WTC11 (cell line): Measurements from ENCODE around the gene EXOC4. TPM values are rescaled to one million over a fixed set of nuclear protein-coding genes. Genes with fewer than 3 reads are reported as not detected.

Experiments used
- ATAC-seq: fragments of 200-7000 bp; cut with Tn5 transposase; 2 replicates; pipeline ENCODE4 v1.10.0; 2021; ENCODE audit warnings: mild to moderate bottlenecking, moderate library complexity
- CTCF ChIA-PET: fragments of 300-600 bp; sonication (Branson Sonifier 250); formaldehyde crosslinking; loops from one replicate; lab custom pipeline; 2021; ENCODE audit warnings: antibody characterized with exemption; lab: Charles Lee
- POLR2A ChIA-PET: fragments of 350-600 bp; sonication (Branson Sonifier 250); formaldehyde crosslinking; loops from one replicate; lab custom pipeline; 2021; ENCODE audit warnings: antibody characterized with exemption; lab: Charles Lee
- DNase-seq: peaks from one replicate; pipeline ENCODE4 v3.0.0; 2021; ENCODE audit warnings: low spot score
- H3K27ac Mint-ChIP-seq: 2 replicates; pipeline ENCODE4 v1.8.0; 2021; ENCODE audit warnings: mixed read lengths
- H3K27me3 Mint-ChIP-seq: 2 replicates; pipeline ENCODE4 v1.8.0; 2021; ENCODE audit warnings: low read depth, mild to moderate bottlenecking, moderate library complexity, mixed read lengths
- H3K36me3 Mint-ChIP-seq: 2 replicates; pipeline ENCODE4 v1.8.0; 2021; ENCODE audit warnings: mixed read lengths
- H3K4me1 Mint-ChIP-seq: 2 replicates; pipeline ENCODE4 v1.8.0; 2022; ENCODE audit warnings: mixed read lengths
- H3K4me3 Mint-ChIP-seq: 2 replicates; pipeline ENCODE4 v1.8.0; 2021; ENCODE audit warnings: mild to moderate bottlenecking, moderate library complexity, mixed read lengths
- H3K9me3 Mint-ChIP-seq: 2 replicates; pipeline ENCODE4 v1.8.0; 2021; ENCODE audit warnings: mixed read lengths
- AR ChIP-seq: fragments of 250-450 bp; sonication (Bioruptor Pico); IDR thresholded peaks from 2 replicates; pipeline ENCODE4 v1.9.0; 2021; ENCODE audit warnings: mild to moderate bottlenecking
- ARID4B ChIP-seq: sonication (generic); formaldehyde crosslinking; IDR thresholded peaks from 2 replicates; pipeline ENCODE4 v1.8.0; 2023; ENCODE audit warnings: missing genetic modification reagents, mild to moderate bottlenecking, borderline replicate concordance
- FOXP1 ChIP-seq: sonication (generic); formaldehyde crosslinking; IDR thresholded peaks from 2 replicates; pipeline ENCODE4 v1.8.0; 2022; ENCODE audit warnings: missing genetic modification reagents, mild to moderate bottlenecking, moderate library complexity, borderline replicate concordance
- GTF2I ChIP-seq: fragments of 250-450 bp; sonication (Bioruptor Pico); conservative IDR thresholded peaks from 2 replicates; pipeline ENCODE4 v1.4.0; 2021; ENCODE audit warnings: mild to moderate bottlenecking
- HMGXB4 ChIP-seq: sonication (generic); formaldehyde crosslinking; IDR thresholded peaks from 2 replicates; pipeline ENCODE4 v1.8.1; 2023; ENCODE audit warnings: mild to moderate bottlenecking, moderate library complexity, missing genetic modification reagents
- MAX ChIP-seq: sonication (generic); formaldehyde crosslinking; IDR thresholded peaks from 2 replicates; pipeline ENCODE4 v1.8.0; 2022; ENCODE audit warnings: mild to moderate bottlenecking, missing genetic modification reagents
- MXD4 ChIP-seq: fragments of 250-450 bp; sonication (Bioruptor Pico); IDR thresholded peaks from 2 replicates; pipeline ENCODE4 v1.8.0; 2021; ENCODE audit warnings: mild to moderate bottlenecking, moderate library complexity, borderline replicate concordance
- NR1H2 ChIP-seq: sonication (generic); formaldehyde crosslinking; IDR thresholded peaks from 2 replicates; pipeline ENCODE4 v1.9.0; 2021; ENCODE audit warnings: mild to moderate bottlenecking, moderate library complexity, missing genetic modification reagents
- NR2C2 ChIP-seq: sonication (generic); formaldehyde crosslinking; IDR thresholded peaks from 2 replicates; pipeline ENCODE4 v1.8.0; 2022; ENCODE audit warnings: mild to moderate bottlenecking, missing genetic modification reagents
- PRDM15 ChIP-seq: sonication (generic); formaldehyde crosslinking; IDR thresholded peaks from 2 replicates; pipeline ENCODE4 v1.8.0; 2022; ENCODE audit warnings: missing genetic modification reagents
- TEAD4 ChIP-seq: sonication (generic); formaldehyde crosslinking; IDR thresholded peaks from 2 replicates; pipeline ENCODE4 v1.8.0; 2022; ENCODE audit warnings: mild to moderate bottlenecking, missing genetic modification reagents
- TP53 ChIP-seq: sonication (generic); formaldehyde crosslinking; IDR thresholded peaks from 2 replicates; pipeline ENCODE4 v1.8.1; 2023; ENCODE audit warnings: mild to moderate bottlenecking, missing genetic modification reagents
- USF1 ChIP-seq: sonication (generic); formaldehyde crosslinking; IDR thresholded peaks from 2 replicates; pipeline ENCODE4 v1.8.0; 2022; ENCODE audit warnings: mild to moderate bottlenecking, missing genetic modification reagents
- ZBTB21 ChIP-seq: sonication (generic); formaldehyde crosslinking; IDR thresholded peaks from 2 replicates; pipeline ENCODE4 v1.8.1; 2023; ENCODE audit warnings: mild to moderate bottlenecking, missing genetic modification reagents, borderline replicate concordance
- ZNF396 ChIP-seq: fragments of 250-450 bp; sonication (Bioruptor Pico); IDR thresholded peaks from 2 replicates; pipeline ENCODE4 v1.8.0; 2021; ENCODE audit warnings: mild to moderate bottlenecking, moderate library complexity, borderline replicate concordance
- ZNF416 ChIP-seq: fragments of 250-450 bp; sonication (Bioruptor Pico); IDR thresholded peaks from 2 replicates; pipeline ENCODE4 v1.9.0; 2021; ENCODE audit warnings: mild to moderate bottlenecking, inconsistent platforms
- total RNA-seq: library from RNA; stranded (reverse); gene quantifications from 3 replicates; pipeline ENCODE4 v1.2.3, GENCODE V29; 2021
- TF ChIP-seq, protein P1 (sequence below): fragments of 250-450 bp; sonication (Bioruptor Pico); IDR thresholded peaks from 2 replicates; pipeline ENCODE4 v1.9.0; 2021; ENCODE audit warnings: moderate library complexity, mild to moderate bottlenecking, inconsistent platforms, borderline replicate concordance
- TF ChIP-seq, protein P2 (sequence below): sonication (generic); formaldehyde crosslinking; IDR thresholded peaks from 2 replicates; pipeline ENCODE4 v1.8.0; 2023; ENCODE audit warnings: missing genetic modification reagents
- TF ChIP-seq, protein P3 (sequence below): sonication (generic); formaldehyde crosslinking; IDR thresholded peaks from 2 replicates; pipeline ENCODE4 v1.8.1; 2023; ENCODE audit warnings: mild to moderate bottlenecking, missing genetic modification reagents

Gene EXOC4
- total RNA-seq, 1 experiment from 2014 or later, result 62.0 TPM

DNA sequence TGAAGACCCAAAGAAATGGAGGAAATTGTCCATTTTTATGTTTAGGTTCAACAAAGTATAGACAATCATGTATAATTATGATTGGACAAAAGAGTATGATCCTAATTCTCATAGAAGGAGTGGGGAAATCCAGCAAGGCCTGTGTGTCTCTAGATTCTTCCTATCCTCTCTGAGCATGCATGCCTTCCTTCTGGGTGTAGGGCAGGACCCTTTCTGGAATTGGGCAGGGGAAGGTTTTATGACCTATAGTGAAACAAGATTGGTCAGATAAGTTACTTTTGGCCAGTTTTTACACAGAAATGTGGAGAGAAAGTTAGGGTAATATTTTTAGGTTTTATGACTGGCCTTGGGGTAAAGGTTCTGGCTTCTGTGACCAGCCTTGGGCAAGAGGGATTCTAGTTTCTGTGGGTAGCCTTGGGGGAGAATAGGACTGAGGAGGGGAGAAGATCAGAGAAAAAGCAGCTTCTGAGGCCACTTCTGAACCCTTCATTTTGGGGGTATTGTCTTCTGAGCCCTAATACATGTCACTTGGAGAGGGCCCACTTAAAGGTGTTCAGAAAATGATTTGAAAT is 289.4 kb downstream of the EXOC4 start (continued):
- TF ChIP-seq TP53 (CRISPR knock-in tag), result no peak
- TF ChIP-seq USF1, result no peak
- TF ChIP-seq NR1H2, result no peak
- TF ChIP-seq TEAD4 (CRISPR knock-in tag), result no peak
- TF ChIP-seq, protein P1, sequence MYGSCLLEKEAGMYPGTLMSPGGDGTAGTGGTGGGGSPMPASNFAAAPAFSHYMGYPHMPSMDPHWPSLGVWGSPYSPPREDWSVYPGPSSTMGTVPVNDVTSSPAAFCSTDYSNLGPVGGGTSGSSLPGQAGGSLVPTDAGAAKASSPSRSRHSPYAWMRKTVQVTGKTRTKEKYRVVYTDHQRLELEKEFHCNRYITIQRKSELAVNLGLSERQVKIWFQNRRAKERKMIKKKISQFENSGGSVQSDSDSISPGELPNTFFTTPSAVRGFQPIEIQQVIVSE, result no peak

DNA sequence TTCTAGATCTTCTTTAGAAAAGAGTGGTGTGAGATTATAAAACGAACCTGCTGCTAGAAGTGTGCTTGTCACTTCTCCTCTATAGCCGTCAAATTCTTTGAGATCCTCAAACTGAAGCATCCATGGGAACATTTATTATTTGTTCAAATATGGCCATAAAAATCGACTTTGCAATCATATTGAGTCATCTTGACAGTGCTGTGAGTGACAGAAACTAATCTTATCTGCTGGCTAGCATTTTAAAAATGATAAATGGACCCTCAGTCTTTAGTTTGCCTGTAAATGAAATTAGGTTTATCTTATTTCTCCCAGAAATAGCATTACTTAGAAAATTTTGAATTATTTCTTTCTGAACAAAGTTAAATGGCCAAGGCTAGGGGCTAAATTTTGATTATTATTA is 290.8 kb downstream of the EXOC4 start:
- Mint-ChIP-seq H3K9me3 (no peaks in the 10 kb centered on the region), H3K4me3 (no peak overlapping the region), H3K4me1 (peaks cover 36% of the 10 kb centered on the region), H3K36me3 (no peaks in the 10 kb centered on the region), H3K27ac (no peak overlapping the region), H3K27me3 (no peaks in the 10 kb centered on the region)
- CTCF ChIA-PET, result no interaction called here
- DNase-seq (no peak), ATAC-seq (no peak)
- POLR2A ChIA-PET, result interaction anchor here (0.8 kb wide), 1 partner anchor 10 kb away, joined by 3 read pairs; no protein-coding TSS in a partner anchor
- TF ChIP-seq ZNF396 (CRISPR knock-in tag), result no peak
- TF ChIP-seq ARID4B (CRISPR knock-in tag), result no peak
- TF ChIP-seq ZNF416, result no peak
- TF ChIP-seq GTF2I (CRISPR knock-in tag), result no peak
- TF ChIP-seq HMGXB4 (CRISPR knock-in tag), result no peak
- TF ChIP-seq NR2C2 (CRISPR knock-in tag), result no peak
- TF ChIP-seq PRDM15 (CRISPR knock-in tag), result no peak
- no peak for TF ChIP-seq FOXP1 (CRISPR knock-in tag)
- TF ChIP-seq, protein P2, sequence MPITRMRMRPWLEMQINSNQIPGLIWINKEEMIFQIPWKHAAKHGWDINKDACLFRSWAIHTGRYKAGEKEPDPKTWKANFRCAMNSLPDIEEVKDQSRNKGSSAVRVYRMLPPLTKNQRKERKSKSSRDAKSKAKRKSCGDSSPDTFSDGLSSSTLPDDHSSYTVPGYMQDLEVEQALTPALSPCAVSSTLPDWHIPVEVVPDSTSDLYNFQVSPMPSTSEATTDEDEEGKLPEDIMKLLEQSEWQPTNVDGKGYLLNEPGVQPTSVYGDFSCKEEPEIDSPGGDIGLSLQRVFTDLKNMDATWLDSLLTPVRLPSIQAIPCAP (CRISPR knock-in tag), result no peak
- TF ChIP-seq ZBTB21, result no peak
- no peak for TF ChIP-seq AR (CRISPR knock-in tag)
- TF ChIP-seq, protein P3, sequence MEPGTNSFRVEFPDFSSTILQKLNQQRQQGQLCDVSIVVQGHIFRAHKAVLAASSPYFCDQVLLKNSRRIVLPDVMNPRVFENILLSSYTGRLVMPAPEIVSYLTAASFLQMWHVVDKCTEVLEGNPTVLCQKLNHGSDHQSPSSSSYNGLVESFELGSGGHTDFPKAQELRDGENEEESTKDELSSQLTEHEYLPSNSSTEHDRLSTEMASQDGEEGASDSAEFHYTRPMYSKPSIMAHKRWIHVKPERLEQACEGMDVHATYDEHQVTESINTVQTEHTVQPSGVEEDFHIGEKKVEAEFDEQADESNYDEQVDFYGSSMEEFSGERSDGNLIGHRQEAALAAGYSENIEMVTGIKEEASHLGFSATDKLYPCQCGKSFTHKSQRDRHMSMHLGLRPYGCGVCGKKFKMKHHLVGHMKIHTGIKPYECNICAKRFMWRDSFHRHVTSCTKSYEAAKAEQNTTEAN (CRISPR knock-in tag), result no peak
- no peak for TF ChIP-seq MXD4
- no peak for TF ChIP-seq MAX (CRISPR knock-in tag)
